GM18505 (cell line): Measurements from ENCODE around the gene LYRM9.
"Not testable (repeated sequence)": the region's sequence is repeated elsewhere in the genome, so short reads cannot be mapped to it uniquely, and the experiment has no call there.

Source experiments
- ATAC-seq: cut with Tn5 transposase; IDR thresholded peaks from one replicate; pipeline ENCODE4 v1.9.1; 2021; ENCODE audit not compliant: unreplicated experiment
- POLR2A ChIP-seq: IDR thresholded peaks from 4 replicates; pipeline ENCODE4 v1.6.1; 2011; ENCODE audit warnings: borderline replicate concordance; ENCODE audit not compliant: insufficient read depth, insufficient read length; ENCODE audit errors: extremely low read depth

LYRM9 gene

DNA sequence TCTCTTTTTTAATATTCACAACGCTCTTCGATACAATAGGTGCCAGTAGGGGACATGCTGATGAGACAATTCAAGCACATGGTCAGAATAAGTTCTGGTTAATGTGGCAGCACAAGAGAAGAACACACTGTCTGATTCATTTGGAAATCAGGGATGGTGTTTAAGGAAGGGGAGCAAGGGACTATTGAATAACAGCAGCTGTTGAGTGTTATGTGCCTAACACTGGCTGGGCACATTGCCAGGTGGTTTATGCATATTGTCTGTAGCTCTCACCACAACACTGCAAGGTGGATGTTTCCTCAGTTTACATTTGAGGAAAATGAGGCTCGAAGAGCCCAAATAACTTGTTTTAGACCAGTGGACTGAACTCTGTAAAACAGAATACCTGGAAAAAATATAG, 44.2 kb downstream of the LYRM9 start:
- no peak for TF ChIP-seq POLR2A
- ATAC-seq, result no peak

DNA sequence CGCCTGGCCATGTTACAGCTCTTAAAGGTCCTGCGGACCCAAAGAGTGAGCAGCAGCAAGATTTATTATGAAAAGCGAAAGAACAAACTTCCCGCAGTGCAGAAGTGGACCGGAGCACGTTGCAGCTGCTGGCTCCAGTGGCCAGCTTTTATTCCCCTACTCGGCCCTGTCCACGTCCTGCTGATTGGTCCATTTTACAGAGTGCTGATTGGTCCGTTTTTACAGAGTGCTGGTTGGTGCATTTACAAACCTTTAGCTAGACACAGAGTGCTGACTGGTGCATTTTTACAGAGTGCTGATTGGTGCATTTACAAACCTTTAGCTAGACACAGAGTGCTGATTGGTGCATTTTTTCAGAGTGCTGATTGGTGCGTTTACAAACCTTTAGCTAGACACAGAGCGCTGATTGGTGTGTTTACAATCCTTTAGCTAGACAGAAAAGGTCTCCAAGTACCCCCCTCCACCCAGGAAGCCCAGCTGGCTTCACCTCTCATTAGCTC, 46.3 kb downstream of the LYRM9 start:
- not testable (repeated sequence) for ATAC-seq

DNA sequence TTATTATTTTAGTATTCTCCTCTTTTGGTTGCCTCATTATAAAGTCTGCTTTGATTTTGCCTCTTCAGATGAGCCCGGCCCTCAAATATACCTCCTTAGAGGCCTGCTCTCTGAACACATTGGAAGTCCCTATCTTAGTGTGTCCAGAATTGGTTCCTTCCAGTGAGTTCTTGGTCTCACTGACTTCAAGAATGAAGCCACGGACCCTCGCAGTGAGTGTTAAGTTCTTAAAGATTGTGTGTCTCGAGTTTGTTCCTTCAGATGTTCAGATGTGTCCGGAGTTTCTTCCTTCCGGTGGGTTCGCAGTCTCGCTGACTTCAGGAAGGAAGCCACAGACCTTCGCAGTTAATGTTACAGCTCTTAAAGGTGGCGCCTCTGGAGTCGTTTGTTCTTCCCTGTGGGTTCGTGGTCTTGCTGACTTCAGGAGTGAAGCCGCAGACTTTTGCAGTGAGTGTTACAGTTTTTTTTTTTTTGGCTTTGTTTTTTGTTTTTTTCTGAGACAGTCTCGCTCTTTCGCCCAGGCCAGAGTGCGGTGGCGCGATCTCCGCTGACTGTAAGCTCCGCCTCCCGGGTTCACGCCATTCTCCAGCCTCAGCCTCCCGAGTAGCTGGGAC, 47.0 kb downstream of the LYRM9 start:
- ATAC-seq, result no peak
- TF ChIP-seq POLR2A, result no peak

DNA sequence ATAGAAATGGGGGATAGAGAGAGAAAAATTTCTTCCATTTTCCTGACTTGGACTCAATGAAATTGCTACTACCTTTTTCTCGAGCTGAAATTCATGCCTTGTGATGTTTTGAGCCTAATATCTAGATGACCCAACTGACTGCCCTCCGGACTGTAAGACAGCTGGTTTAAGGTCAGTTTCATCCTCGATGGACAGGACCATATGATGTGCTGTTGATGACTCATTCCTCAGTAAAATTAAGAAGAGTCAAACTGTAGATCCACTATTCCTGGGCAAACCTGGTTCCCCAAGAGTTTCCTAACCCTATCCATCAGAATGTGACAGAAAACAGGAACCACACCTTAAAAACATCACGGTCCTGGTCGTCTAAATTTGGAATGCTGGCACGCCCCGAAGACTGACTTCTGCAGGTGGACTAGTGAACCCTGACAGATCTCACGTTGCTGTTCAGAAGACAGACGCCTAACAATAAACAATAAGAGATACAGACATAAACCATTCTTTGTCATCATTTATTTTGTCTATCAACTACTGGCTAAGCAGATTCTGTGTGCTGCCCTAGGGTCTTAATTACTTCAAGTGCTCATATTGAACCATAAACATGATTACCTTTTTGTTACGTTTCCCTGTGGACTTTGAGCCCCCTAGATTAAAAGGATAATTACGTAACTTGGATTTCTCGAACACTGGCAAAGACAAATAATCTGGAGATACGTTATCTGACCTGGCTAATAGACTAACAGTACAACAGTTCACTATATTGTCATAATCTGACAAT, 47.7 kb downstream of the LYRM9 start:
- ATAC-seq, result no peak
- no peak for TF ChIP-seq POLR2A

DNA sequence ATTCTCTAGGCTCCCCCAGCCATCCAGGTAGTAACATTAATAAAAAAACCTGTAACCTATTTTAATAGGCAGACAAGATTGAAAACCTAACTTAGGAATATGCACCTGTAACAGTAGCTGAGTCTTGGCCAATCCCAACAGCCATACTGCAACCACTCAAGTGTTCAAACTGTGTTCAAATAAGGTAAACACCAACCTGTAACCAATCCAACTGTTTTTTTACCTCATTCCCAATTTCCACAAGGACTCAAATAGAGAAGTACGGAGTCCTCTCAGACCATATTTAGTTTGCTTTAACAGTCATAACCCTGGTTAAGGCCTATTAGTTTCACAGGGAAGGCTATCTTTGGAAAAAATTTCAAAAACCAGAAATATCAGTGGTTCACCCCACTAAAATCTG, 52.5 kb downstream of the LYRM9 start:
- no peak for TF ChIP-seq POLR2A
- ATAC-seq, result no peak

DNA sequence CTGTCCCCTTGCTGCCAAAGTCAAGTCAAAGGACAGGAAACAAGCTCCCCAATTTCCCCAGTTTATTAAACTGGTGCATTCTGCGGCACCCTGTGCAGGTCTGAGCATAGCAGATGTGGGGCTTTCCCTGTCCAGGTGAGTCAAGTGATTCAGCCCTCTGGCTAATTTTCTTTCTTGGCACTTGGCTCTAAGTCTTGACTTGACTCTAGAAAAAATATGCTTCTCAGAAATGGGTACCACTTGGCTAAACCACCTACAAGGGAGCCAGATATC, 52.8 kb downstream of the LYRM9 start:
- not testable (repeated sequence) for ATAC-seq

DNA sequence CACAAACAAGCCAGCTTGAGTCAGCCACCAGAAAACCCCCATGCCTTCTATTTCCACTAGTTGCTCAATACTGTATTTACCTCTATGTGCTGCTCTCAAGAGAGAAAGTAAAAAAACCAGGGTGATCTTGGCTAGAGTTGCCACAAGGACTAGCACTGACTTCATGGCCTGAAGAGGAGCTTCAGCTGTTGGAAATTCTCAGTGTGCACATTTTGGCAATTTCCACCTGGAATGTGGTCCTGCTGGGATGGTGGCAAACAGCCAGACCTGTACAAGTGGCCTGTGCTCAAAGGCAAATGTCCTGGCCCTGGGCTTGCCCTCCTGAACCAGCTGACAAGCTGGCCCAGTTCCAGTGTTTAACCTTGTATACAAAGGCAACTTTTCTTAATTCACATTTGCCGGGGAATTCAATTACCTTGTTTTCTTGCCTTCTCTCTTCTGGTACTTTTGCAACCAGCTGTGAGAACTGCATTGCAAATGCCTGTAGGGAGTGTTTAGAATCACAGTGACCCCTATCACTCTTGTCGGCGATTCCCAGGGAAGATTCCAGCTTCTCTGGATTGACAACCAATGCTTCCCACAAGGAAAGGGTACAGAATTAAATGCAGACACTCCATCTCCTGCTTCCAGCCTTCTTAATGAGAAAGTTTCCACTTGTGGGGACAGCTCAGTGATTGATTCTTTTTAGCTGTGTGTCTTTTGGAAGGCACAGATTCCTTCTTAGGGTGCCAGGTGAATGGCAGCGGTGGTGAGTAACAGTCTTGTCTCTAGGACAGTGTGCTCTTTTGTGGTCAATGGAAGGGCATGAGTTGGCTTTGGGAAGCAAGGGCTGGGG, 53.4 kb downstream of the LYRM9 start:
- ATAC-seq, result not testable (repeated sequence)

DNA sequence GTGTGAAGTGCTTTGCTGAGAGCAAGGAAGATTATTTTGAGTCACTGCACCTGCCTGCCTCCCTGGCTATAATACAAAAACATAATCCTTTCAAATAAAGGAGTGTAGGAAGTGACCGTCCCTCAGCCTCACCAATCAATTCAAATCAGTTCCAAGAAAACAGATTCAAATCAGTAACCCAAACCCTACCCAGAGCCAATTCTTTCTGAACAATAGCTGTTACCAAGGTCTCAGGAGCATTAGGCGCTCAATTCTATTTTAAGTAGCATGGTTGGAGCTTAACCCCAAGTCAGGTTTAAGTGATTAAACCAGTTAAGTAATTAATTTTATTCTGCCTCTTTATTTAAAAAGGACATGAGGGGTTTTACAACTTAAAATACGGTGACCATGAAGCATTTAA, 54.6 kb downstream of the LYRM9 start:
- not testable (repeated sequence) for ATAC-seq

DNA sequence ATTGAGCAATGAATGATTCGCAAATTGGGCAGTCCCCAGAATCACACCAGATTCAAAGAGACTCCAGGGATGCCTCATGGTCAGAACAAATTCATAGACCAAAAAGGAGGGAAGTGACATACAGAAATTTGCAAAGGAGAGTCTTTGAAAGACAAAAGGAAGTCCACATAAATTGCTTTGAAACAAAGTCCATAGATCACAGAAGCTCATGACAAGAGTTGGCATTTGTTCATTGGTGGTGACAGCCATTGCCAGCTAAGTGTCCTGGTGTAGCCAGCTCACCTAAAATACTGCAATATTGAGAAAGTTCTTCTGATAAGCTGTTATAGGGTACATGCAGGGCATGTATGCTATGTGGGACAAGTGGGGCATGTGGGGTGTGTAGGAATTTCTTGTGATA, 55.4 kb downstream of the LYRM9 start:
- not testable (repeated sequence) for ATAC-seq

DNA sequence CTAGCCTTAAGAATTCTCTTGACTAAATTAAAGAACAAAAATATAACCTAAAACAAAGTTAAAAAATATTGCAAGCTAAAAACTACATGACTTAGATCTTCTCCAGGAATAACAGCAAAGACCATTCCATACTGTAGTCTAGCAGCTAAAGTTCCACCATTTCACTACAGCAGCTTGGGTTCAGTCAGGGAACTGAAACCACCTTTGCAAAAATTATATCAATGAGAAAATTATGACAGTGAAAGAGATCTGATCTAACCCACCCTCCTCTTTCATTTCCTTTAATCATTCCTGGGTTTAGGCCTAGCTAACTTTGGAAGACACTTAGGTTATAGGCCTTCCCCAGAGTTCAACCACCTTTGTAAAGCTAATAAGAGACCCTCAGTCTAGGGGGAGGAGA, 56.5 kb downstream of the LYRM9 start:
- ATAC-seq, result no peak
- TF ChIP-seq POLR2A, result no peak

DNA sequence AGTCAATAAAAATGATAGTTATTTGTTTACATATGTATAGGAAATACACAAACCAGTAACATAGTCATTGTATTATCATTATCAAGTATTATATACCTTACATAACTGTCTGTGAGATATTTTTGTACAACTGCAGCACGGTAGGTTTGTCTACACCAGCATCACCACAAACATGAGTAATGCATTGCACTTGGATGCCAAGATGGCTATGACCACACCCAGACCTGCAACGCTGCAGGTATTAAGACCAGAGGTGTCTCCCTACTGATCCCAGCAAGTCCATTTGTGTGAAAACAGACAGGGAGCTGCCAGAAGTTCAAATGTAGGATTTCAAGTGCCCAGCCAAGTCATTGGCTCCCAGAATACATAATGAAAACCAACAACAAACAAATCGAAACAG, 58.6 kb downstream of the LYRM9 start:
- TF ChIP-seq POLR2A, result no peak
- ATAC-seq, result no peak

DNA sequence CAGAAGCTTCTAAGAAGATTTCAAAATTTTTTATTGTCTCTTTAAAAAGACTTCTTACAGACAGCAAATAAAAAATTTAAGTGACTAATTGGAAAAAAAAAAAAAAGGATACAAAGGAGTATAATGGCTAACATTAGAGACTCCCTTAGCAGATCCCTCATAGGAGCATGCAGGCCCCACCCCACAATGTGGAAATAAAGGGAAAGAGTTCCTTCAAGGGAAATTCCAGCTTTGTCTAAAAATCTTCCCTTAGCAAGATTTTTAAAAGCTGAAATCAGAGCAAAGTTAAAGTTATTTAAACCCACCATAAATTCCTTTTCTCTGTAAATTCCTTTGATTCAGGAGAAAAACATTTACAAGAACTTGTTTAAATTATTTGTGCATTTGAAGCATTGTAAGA, 60.3 kb downstream of the LYRM9 start:
- ATAC-seq, result no peak
- TF ChIP-seq POLR2A, result no peak

DNA sequence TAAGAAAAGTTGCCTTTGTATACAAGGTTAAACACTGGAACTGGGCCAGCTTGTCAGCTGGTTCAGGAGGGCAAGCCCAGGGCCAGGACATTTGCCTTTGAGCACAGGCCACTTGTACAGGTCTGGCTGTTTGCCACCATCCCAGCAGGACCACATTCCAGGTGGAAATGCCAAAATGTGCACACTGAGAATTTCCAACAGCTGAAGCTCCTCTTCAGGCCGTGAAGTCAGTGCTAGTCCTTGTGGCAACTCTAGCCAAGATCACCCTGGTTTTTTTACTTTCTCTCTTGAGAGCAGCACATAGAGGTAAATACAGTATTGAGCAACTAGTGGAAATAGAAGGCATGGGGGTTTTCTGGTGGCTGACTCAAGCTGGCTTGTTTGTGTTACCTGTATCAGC, 63.3 kb downstream of the LYRM9 start:
- not testable (repeated sequence) for ATAC-seq

DNA sequence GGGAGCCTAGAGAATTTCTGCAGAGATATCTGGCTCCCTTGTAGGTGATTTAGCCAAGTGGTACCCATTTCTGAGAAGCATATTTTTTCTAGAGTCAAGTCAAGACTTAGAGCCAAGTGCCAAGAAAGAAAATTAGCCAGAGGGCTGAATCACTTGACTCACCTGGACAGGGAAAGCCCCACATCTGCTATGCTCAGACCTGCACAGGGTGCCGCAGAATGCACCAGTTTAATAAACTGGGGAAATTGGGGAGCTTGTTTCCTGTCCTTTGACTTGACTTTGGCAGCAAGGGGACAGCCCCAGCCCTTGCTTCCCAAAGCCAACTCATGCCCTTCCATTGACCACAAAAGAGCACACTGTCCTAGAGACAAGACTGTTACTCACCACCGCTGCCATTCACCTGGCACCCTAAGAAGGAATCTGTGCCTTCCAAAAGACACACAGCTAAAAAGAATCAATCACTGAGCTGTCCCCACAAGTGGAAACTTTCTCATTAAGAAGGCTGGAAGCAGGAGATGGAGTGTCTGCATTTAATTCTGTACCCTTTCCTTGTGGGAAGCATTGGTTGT, 63.9 kb downstream of the LYRM9 start:
- not testable (repeated sequence) for ATAC-seq
